ENCODE data around the gene GLP1R. TPM values are rescaled to one million over a fixed set of nuclear protein-coding genes. Genes with fewer than 3 reads are reported as not detected.

GLP1R gene
- total RNA-seq, 1 experiment from 2014 or later: 10.2 TPM

DNA sequence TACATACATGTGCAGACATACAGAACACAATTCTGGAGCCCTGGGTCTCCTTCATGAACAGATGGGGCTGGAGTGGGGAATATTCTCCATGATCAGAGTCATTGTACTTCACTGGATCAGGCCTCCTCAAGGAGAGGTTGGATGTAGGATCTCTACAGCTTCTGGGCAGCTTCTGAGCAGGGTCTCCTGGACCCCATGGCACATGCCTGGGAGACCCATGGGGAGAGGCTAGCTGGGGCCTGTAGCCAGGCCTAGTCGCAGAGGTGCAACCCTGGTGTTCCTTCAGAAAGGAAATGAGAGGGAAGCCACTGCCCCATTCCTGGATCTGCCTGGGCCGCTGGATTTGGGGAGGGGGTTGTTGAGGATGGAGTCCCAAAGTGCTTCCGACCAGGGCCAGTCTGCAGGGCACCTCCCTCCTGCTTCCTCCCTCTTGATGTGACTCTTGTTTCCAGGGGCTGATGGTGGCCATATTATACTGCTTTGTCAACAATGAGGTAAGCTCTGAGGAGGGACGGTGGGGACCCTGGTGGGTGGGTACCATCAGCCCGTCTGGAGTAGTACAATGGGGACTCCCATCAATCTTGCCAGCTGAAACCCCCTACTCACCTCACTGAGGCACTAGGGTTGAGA lies 31.8 kb downstream of the GLP1R start:
- H3K9me3 Mint-ChIP-seq (ENCODE audit: low read depth, unreplicated experiment): no peaks in the 10 kb centered on the region
- intact Hi-C loops (cut with micrococcal nuclease; ENCODE audit: unreplicated experiment): no loop called here
- H3K4me3 Mint-ChIP-seq (ENCODE audit: low read depth, unreplicated experiment): no peak overlapping the region
- TF ChIP-seq CTCF (IDR thresholded peaks at IDR 0.05; ENCODE audit: unreplicated experiment): no peak
- no TSS peak for BruUV-seq (replicated peaks)
- peaks cover 15% of the 10 kb centered on the region for H3K27me3 Mint-ChIP-seq (ENCODE audit: unreplicated experiment)
- no peak for DNase-seq
- no peak overlapping the region for H3K27ac Mint-ChIP-seq (ENCODE audit: unreplicated experiment)
- no peaks in the 10 kb centered on the region for H3K4me1 Mint-ChIP-seq (ENCODE audit: low read depth, unreplicated experiment)
- CTCF ChIA-PET: no interaction called here
- H3K36me3 Mint-ChIP-seq (ENCODE audit: insufficient read depth, unreplicated experiment): no peaks in the 10 kb centered on the region

GRCh38 chr6:39082310-39082709 lies 33.7 kb downstream of the GLP1R start:
- no peak overlapping the region for H3K27ac Mint-ChIP-seq (ENCODE audit: unreplicated experiment)
- H3K9me3 Mint-ChIP-seq (ENCODE audit: low read depth, unreplicated experiment): no peaks in the 10 kb centered on the region
- H3K4me1 Mint-ChIP-seq (ENCODE audit: low read depth, unreplicated experiment): no peaks in the 10 kb centered on the region
- CTCF ChIA-PET: no interaction called here
- peaks cover 34% of the 10 kb centered on the region for H3K27me3 Mint-ChIP-seq (ENCODE audit: unreplicated experiment)
- TF ChIP-seq CTCF (IDR thresholded peaks at IDR 0.05; ENCODE audit: unreplicated experiment): no peak
- no peak for DNase-seq
- intact Hi-C loops (cut with micrococcal nuclease; ENCODE audit: unreplicated experiment): no loop called here
- BruUV-seq (replicated peaks): no TSS peak
- no peaks in the 10 kb centered on the region for H3K36me3 Mint-ChIP-seq (ENCODE audit: insufficient read depth, unreplicated experiment)
- H3K4me3 Mint-ChIP-seq (ENCODE audit: low read depth, unreplicated experiment): no peak overlapping the region

- DNase-seq: no peak
- H3K36me3 Mint-ChIP-seq (ENCODE audit: insufficient read depth, unreplicated experiment): no peaks in the 10 kb centered on the region
- no peak overlapping the region for H3K4me3 Mint-ChIP-seq (ENCODE audit: low read depth, unreplicated experiment)
- no TSS peak for BruUV-seq (replicated peaks)
- H3K9me3 Mint-ChIP-seq (ENCODE audit: low read depth, unreplicated experiment): no peaks in the 10 kb centered on the region
- intact Hi-C loops (cut with micrococcal nuclease; ENCODE audit: unreplicated experiment): no loop called here
- peaks cover 39% of the 10 kb centered on the region for H3K27me3 Mint-ChIP-seq (ENCODE audit: unreplicated experiment)
- H3K4me1 Mint-ChIP-seq (ENCODE audit: low read depth, unreplicated experiment): no peaks in the 10 kb centered on the region
- TF ChIP-seq CTCF (IDR thresholded peaks at IDR 0.05; ENCODE audit: unreplicated experiment): no peak
- CTCF ChIA-PET: interaction anchor here (1.1 kb wide), 1 partner anchor 12 kb away, joined by 4 read pairs; no protein-coding TSS in a partner anchor
- no peak overlapping the region for H3K27ac Mint-ChIP-seq (ENCODE audit: unreplicated experiment)
These were observed 34.7 kb downstream of the GLP1R start for GRCh38 chr6:39083231-39083634.

DNA sequence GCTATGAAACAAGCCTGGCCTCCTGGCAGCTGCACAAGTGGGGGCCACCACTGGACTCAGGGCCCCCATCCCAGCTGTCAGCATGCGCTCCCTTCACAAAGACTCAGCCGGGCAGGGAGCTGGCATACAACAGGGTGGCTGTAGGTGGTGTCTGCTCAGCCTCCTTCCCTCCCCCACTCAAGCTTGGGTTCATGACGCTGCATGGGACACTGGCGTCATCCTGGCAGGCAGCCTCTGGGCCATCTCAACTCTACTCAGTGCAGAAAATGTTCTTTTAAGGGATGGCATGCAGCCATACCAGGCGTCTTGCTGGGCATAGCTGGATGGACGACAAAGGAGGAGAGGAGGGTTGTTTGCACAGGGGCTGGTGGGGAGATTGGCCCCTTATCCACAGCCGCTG lies 35.9 kb downstream of the GLP1R start:
- no TSS peak for BruUV-seq (replicated peaks)
- no peak overlapping the region for H3K27ac Mint-ChIP-seq (ENCODE audit: unreplicated experiment)
- no peaks in the 10 kb centered on the region for H3K36me3 Mint-ChIP-seq (ENCODE audit: insufficient read depth, unreplicated experiment)
- no peaks in the 10 kb centered on the region for H3K9me3 Mint-ChIP-seq (ENCODE audit: low read depth, unreplicated experiment)
- no peaks in the 10 kb centered on the region for H3K4me1 Mint-ChIP-seq (ENCODE audit: low read depth, unreplicated experiment)
- CTCF ChIA-PET: interaction anchor here (1.1 kb wide), 1 partner anchor 13 kb away, joined by 4 read pairs; no protein-coding TSS in a partner anchor
- H3K27me3 Mint-ChIP-seq (ENCODE audit: unreplicated experiment): peaks cover 43% of the 10 kb centered on the region
- intact Hi-C loops (cut with micrococcal nuclease; ENCODE audit: unreplicated experiment): no loop called here
- no peak for TF ChIP-seq CTCF (IDR thresholded peaks at IDR 0.05; ENCODE audit: unreplicated experiment)
- no peak for DNase-seq
- H3K4me3 Mint-ChIP-seq (ENCODE audit: low read depth, unreplicated experiment): no peak overlapping the region
